ENCODE data around the gene HS3ST5. TPM values are rescaled to one million over a fixed set of nuclear protein-coding genes. Genes with fewer than 3 reads are reported as not detected.

HS3ST5 gene
- total and polyA plus RNA-seq, 2 experiments from 2014 or later: 2.8 to 3.5 TPM

DNA sequence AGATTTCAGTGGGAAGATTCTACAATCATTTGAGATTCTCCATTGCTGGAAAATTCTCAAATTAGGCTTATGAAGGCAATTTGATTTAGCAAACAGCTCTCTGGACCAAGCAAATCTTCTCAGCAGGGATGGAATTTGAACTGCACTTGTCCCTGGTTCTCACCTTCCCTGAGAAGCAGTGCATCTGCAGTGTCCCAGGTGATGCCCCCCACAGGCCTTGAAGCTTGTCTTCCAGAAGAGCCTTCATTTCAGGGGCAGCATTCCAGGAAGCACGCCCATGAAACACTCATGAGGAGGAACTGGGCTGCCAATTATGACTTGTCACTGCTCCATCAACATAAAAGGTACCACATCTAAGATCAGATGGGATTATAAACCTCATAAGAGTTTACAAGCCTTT, 289.0 kb downstream of the HS3ST5 start:
- no peaks in the 10 kb centered on the region for H3K9me3 Mint-ChIP-seq
- Histone ChIP-seq H3K4me1 (ENCODE audit: insufficient read depth) (no peaks in the 10 kb centered on the region), H4K20me1 (replicated peaks; ENCODE audit: insufficient read depth) (no peaks in the 10 kb centered on the region), H3K27ac (ENCODE audit: low read depth) (no peak overlapping the region), H3K79me2 (replicated peaks; ENCODE audit: insufficient read depth) (no peaks in the 10 kb centered on the region), H3K4me2 (no peak overlapping the region), H2AFZ (no peak overlapping the region), H3K36me3 (ENCODE audit: insufficient read depth) (no peaks in the 10 kb centered on the region), H3K4me3 (no peak overlapping the region), H3K27me3 (ENCODE audit: insufficient read depth) (no peaks in the 10 kb centered on the region), H3F3A (replicated peaks; ENCODE audit: low read depth) (no peaks in the 10 kb centered on the region), H3K9me2 (ENCODE audit: insufficient read depth) (0 out of 2 replicates have a peak, but pooled peaks cover 2% of the 10 kb centered on the region)
- TF ChIP-seq, protein P1, sequence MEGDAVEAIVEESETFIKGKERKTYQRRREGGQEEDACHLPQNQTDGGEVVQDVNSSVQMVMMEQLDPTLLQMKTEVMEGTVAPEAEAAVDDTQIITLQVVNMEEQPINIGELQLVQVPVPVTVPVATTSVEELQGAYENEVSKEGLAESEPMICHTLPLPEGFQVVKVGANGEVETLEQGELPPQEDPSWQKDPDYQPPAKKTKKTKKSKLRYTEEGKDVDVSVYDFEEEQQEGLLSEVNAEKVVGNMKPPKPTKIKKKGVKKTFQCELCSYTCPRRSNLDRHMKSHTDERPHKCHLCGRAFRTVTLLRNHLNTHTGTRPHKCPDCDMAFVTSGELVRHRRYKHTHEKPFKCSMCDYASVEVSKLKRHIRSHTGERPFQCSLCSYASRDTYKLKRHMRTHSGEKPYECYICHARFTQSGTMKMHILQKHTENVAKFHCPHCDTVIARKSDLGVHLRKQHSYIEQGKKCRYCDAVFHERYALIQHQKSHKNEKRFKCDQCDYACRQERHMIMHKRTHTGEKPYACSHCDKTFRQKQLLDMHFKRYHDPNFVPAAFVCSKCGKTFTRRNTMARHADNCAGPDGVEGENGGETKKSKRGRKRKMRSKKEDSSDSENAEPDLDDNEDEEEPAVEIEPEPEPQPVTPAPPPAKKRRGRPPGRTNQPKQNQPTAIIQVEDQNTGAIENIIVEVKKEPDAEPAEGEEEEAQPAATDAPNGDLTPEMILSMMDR (conservative IDR thresholded peaks at IDR 0.05; ENCODE audit: low read depth in 2 of 2): no peak
- TF ChIP-seq NANOG (IDR thresholded peaks at IDR 0.05; ENCODE audit: borderline replicate concordance): no peak
- no peak for TF ChIP-seq STAT1 (IDR thresholded peaks at IDR 0.05; ENCODE audit: unreplicated experiment)
- TF ChIP-seq CREB1 (CRISPR knock-in tag; IDR thresholded peaks at IDR 0.05; ENCODE audit: low read depth): no peak
- H3K27ac Mint-ChIP-seq: no peak overlapping the region
- no peaks in the 10 kb centered on the region; the same call in 2 of the 3 replicates for H3K36me3 Mint-ChIP-seq (ENCODE audit: low read depth)
- peak; percentile 24 for DNase-seq (ENCODE audit: low spot score)
- peaks cover 15% of the 10 kb centered on the region for H3K4me1 Mint-ChIP-seq
- ATAC-seq: peak; percentile 67; the same call in 2 of the 3 replicates
- no peak overlapping the region for H3K4me3 Mint-ChIP-seq
- peaks cover 2% of the 10 kb centered on the region for H3K27me3 Mint-ChIP-seq (ENCODE audit: insufficient read depth, low read depth, poor library complexity)

- Histone ChIP-seq H3F3A (replicated peaks; ENCODE audit: low read depth) (no peaks in the 10 kb centered on the region), H3K27me3 (ENCODE audit: insufficient read depth) (no peaks in the 10 kb centered on the region), H3K36me3 (ENCODE audit: insufficient read depth) (no peaks in the 10 kb centered on the region), H3K4me2 (no peak overlapping the region), H3K27ac (ENCODE audit: low read depth) (no peak overlapping the region), H3K4me1 (ENCODE audit: insufficient read depth) (no peaks in the 10 kb centered on the region), H3K4me3 (no peak overlapping the region), H3K9me2 (ENCODE audit: insufficient read depth) (0 out of 2 replicates have a peak, but pooled peaks cover 2% of the 10 kb centered on the region), H2AFZ (no peak overlapping the region), H4K20me1 (replicated peaks; ENCODE audit: insufficient read depth) (no peaks in the 10 kb centered on the region), H3K79me2 (replicated peaks; ENCODE audit: insufficient read depth) (no peaks in the 10 kb centered on the region)
- H3K4me3 Mint-ChIP-seq: no peak overlapping the region
- peaks cover 15% of the 10 kb centered on the region for H3K4me1 Mint-ChIP-seq
- no peak overlapping the region for H3K27ac Mint-ChIP-seq
- peaks cover 2% of the 10 kb centered on the region for H3K27me3 Mint-ChIP-seq (ENCODE audit: insufficient read depth, low read depth, poor library complexity)
- peaks cover 5% of the 10 kb centered on the region for H3K9me3 Mint-ChIP-seq
- peaks cover 4% of the 10 kb centered on the region; the same call in 2 of the 3 replicates for H3K36me3 Mint-ChIP-seq (ENCODE audit: low read depth)
- ATAC-seq (no peak), DNase-seq (ENCODE audit: low spot score) (no peak)
- TF ChIP-seq, protein P2, sequence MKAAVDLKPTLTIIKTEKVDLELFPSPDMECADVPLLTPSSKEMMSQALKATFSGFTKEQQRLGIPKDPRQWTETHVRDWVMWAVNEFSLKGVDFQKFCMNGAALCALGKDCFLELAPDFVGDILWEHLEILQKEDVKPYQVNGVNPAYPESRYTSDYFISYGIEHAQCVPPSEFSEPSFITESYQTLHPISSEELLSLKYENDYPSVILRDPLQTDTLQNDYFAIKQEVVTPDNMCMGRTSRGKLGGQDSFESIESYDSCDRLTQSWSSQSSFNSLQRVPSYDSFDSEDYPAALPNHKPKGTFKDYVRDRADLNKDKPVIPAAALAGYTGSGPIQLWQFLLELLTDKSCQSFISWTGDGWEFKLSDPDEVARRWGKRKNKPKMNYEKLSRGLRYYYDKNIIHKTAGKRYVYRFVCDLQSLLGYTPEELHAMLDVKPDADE (IDR thresholded peaks at IDR 0.05): no peak
- TF ChIP-seq JUNB (IDR thresholded peaks at IDR 0.05; ENCODE audit: unreplicated experiment): no peak
- TF ChIP-seq CREB1 (CRISPR knock-in tag; IDR thresholded peaks at IDR 0.05; ENCODE audit: low read depth): no peak
- TF ChIP-seq, protein P3, sequence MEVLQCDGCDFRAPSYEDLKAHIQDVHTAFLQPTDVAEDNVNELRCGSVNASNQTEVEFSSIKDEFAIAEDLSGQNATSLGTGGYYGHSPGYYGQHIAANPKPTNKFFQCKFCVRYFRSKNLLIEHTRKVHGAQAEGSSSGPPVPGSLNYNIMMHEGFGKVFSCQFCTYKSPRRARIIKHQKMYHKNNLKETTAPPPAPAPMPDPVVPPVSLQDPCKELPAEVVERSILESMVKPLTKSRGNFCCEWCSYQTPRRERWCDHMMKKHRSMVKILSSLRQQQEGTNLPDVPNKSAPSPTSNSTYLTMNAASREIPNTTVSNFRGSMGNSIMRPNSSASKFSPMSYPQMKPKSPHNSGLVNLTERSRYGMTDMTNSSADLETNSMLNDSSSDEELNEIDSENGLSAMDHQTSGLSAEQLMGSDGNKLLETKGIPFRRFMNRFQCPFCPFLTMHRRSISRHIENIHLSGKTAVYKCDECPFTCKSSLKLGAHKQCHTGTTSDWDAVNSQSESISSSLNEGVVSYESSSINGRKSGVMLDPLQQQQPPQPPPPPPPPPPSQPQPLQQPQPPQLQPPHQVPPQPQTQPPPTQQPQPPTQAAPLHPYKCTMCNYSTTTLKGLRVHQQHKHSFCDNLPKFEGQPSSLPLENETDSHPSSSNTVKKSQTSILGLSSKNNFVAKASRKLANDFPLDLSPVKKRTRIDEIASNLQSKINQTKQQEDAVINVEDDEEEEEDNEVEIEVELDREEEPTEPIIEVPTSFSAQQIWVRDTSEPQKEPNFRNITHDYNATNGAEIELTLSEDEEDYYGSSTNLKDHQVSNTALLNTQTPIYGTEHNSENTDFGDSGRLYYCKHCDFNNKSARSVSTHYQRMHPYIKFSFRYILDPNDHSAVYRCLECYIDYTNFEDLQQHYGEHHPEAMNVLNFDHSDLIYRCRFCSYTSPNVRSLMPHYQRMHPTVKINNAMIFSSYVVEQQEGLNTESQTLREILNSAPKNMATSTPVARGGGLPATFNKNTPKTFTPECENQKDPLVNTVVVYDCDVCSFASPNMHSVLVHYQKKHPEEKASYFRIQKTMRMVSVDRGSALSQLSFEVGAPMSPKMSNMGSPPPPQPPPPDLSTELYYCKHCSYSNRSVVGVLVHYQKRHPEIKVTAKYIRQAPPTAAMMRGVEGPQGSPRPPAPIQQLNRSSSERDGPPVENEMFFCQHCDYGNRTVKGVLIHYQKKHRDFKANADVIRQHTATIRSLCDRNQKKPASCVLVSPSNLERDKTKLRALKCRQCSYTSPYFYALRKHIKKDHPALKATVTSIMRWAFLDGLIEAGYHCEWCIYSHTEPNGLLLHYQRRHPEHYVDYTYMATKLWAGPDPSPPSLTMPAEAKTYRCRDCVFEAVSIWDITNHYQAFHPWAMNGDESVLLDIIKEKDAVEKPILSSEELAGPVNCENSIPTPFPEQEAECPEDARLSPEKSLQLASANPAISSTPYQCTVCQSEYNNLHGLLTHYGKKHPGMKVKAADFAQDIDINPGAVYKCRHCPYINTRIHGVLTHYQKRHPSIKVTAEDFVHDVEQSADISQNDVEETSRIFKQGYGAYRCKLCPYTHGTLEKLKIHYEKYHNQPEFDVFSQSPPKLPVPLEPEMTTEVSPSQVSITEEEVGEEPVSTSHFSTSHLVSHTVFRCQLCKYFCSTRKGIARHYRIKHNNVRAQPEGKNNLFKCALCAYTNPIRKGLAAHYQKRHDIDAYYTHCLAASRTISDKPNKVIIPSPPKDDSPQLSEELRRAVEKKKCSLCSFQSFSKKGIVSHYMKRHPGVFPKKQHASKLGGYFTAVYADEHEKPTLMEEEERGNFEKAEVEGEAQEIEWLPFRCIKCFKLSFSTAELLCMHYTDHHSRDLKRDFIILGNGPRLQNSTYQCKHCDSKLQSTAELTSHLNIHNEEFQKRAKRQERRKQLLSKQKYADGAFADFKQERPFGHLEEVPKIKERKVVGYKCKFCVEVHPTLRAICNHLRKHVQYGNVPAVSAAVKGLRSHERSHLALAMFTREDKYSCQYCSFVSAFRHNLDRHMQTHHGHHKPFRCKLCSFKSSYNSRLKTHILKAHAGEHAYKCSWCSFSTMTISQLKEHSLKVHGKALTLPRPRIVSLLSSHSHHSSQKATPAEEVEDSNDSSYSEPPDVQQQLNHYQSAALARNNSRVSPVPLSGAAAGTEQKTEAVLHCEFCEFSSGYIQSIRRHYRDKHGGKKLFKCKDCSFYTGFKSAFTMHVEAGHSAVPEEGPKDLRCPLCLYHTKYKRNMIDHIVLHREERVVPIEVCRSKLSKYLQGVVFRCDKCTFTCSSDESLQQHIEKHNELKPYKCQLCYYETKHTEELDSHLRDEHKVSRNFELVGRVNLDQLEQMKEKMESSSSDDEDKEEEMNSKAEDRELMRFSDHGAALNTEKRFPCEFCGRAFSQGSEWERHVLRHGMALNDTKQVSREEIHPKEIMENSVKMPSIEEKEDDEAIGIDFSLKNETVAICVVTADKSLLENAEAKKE (CRISPR knock-in tag; IDR thresholded peaks at IDR 0.05): no peak
- TF ChIP-seq, protein P1 (conservative IDR thresholded peaks at IDR 0.05; ENCODE audit: low read depth in 2 of 2): no peak
- no peak for TF ChIP-seq NANOG (IDR thresholded peaks at IDR 0.05; ENCODE audit: borderline replicate concordance)
- TF ChIP-seq STAT1 (IDR thresholded peaks at IDR 0.05; ENCODE audit: unreplicated experiment): no peak
- TF ChIP-seq EZH2phosphoT487 (IDR thresholded peaks at IDR 0.05; ENCODE audit: unreplicated experiment): no peak
- no peak for TF ChIP-seq ZNF331 (CRISPR knock-in tag; IDR thresholded peaks at IDR 0.05; ENCODE audit: low read depth)
- TF ChIP-seq ZNF114 (CRISPR knock-in tag; IDR thresholded peaks at IDR 0.05): no peak
These were observed 290.7 kb downstream of the HS3ST5 start for GRCh38 chr6:114052141-114052540.

Data from GM23338 (cell line).